ENCODE results near the gene DND1. TPM values are rescaled to one million over a fixed set of nuclear protein-coding genes. Genes with fewer than 3 reads are reported as not detected.
"Not testable (repeated sequence)": the region's sequence is repeated elsewhere in the genome, so short reads cannot be mapped to it uniquely, and the experiment has no call there.

The DND1 gene
- total RNA-seq, 1 donor from 2014 or later: 4.1 TPM

GRCh38 chr5:140634103-140634502, 39.3 kb downstream of the DND1 start:
- Mint-ChIP-seq H3K9me3 (no peaks in the 10 kb centered on the region), H3K27ac (no peak overlapping the region)
- intact Hi-C loops (cut with micrococcal nuclease): loop anchor here (10.0 kb wide), 1 partner anchor 519 kb away; the partner anchor contains the start of gene PURA

GRCh38 chr5:140633501-140633900, 39.9 kb downstream of the DND1 start:
- no peak for DNase-seq (ENCODE audit: low spot score)
- Mint-ChIP-seq H3K27ac (no peak overlapping the region), H3K4me3 (peak overlapping the region; percentile 83), H3K36me3 (ENCODE audit: low read depth) (peaks cover 7% of the 10 kb centered on the region), H3K9me3 (no peaks in the 10 kb centered on the region), H3K27me3 (ENCODE audit: insufficient read depth) (peaks cover 20% of the 10 kb centered on the region), H3K4me1 (ENCODE audit: low read depth) (peaks cover 23% of the 10 kb centered on the region)
- intact Hi-C loops (cut with micrococcal nuclease): loop anchor here (10.0 kb wide), 1 partner anchor 519 kb away; the partner anchor contains the start of gene PURA

More at GRCh38 chr5:140634103-140634502, 39.3 kb downstream of the DND1 start:
- no peak for DNase-seq (ENCODE audit: low spot score)
- Mint-ChIP-seq H3K4me1 (ENCODE audit: low read depth) (peaks cover 29% of the 10 kb centered on the region), H3K4me3 (peak overlapping the region; percentile 50), H3K27me3 (ENCODE audit: insufficient read depth) (peaks cover 20% of the 10 kb centered on the region), H3K36me3 (ENCODE audit: low read depth) (peaks cover 9% of the 10 kb centered on the region)

GRCh38 chr5:140633021-140633471, 40.3 kb downstream of the DND1 start, which contains the start of gene CD14:
Gene CD14, minus strand, starts transcription at chr5:140633175. Its CDS starts 104 bp downstream, at chr5:140633071.
- Mint-ChIP-seq H3K36me3 (ENCODE audit: low read depth) (peaks cover 5% of the 10 kb centered on the region), H3K27me3 (ENCODE audit: insufficient read depth) (peaks cover 20% of the 10 kb centered on the region), H3K4me3 (peak within 1 kb of the TSS; percentile 83), H3K27ac (peak within 1 kb of the TSS; percentile 23), H3K4me1 (ENCODE audit: low read depth) (peaks cover 18% of the 10 kb centered on the region), H3K9me3 (peaks cover 3% of the 10 kb centered on the region)
- intact Hi-C loops (cut with micrococcal nuclease): loop anchor here (10.0 kb wide), 1 partner anchor 518 kb away; the partner anchor contains the start of gene PURA
- DNase-seq (ENCODE audit: low spot score): no peak

DNA sequence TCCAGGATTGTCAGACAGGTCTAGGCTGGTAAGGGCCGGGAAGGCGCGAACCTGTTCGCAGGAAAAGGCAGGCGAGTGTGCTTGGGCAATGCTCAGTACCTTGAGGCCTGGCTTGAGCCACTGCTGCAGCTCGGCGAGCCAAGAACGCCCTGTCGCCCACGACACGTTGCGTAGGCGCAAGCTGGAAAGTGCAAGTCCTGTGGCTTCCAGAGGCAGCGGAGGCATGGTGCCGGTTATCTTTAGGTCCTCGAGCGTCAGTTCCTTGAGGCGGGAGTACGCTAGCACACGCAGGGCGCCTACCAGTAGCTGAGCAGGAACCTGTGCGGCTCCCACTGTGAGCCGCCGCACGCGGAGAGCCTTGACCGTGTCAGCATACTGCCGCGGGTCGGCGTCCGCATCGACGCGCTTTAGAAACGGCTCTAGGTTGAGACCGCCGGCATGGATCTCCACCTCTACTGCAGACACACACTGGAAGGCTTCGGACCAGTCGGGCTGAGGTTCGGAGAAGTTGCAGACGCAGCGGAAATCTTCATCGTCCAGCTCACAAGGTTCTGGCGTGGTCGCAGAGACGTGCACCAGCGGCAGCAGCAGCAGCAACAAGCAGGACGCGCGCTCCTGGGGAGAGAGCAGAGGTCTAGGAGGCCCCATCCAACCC, 40.9 kb downstream of the DND1 start:
- intact Hi-C loops (cut with micrococcal nuclease): loop anchor here (10.0 kb wide), 1 partner anchor 518 kb away; the partner anchor contains the start of gene PURA
- DNase-seq (ENCODE audit: low spot score): peak; percentile 30
- H3K4me1 Mint-ChIP-seq (ENCODE audit: low read depth): peaks cover 17% of the 10 kb centered on the region
- H3K36me3 Mint-ChIP-seq (ENCODE audit: low read depth): peaks cover 5% of the 10 kb centered on the region
- peaks cover 8% of the 10 kb centered on the region for H3K9me3 Mint-ChIP-seq
- peak overlapping the region; percentile 23 for H3K27ac Mint-ChIP-seq
- peak overlapping the region; percentile 83 for H3K4me3 Mint-ChIP-seq
- peaks cover 21% of the 10 kb centered on the region for H3K27me3 Mint-ChIP-seq (ENCODE audit: insufficient read depth)

DNA sequence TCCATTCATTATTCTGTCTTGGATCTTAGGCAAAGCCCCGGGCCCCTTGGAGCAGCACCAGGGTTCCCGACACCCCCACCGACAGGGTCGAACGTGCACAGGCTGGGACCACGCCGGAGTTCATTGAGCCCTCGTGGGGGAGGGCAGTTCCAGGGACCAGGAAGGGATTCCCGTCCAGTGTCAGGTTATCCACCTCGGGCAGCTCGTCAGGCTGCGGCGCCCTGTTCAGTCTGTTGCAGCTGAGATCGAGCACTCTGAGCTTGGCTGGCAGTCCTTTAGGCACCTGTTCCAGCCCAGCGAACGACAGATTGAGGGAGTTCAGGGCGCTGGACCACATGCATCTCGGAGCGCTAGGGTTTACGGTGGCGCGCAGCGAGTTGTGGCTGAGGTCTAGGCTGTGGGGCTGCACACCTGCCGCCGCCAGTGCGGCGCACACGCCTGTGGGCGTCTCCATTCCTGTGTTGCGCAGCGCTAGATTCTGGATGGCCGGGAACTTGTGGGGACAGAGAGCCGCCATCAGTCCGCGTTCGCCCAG, 41.5 kb downstream of the DND1 start:
- no peak for DNase-seq (ENCODE audit: low spot score)
- Mint-ChIP-seq H3K36me3 (ENCODE audit: low read depth) (peaks cover 4% of the 10 kb centered on the region), H3K27me3 (ENCODE audit: insufficient read depth) (peaks cover 25% of the 10 kb centered on the region), H3K4me3 (peak overlapping the region; percentile 83), H3K9me3 (peaks cover 14% of the 10 kb centered on the region), H3K27ac (no peak overlapping the region), H3K4me1 (ENCODE audit: low read depth) (peaks cover 17% of the 10 kb centered on the region)
- intact Hi-C loops (cut with micrococcal nuclease): loop anchor here (10.0 kb wide), 1 partner anchor 517 kb away; the partner anchor contains the start of gene PURA

DNA sequence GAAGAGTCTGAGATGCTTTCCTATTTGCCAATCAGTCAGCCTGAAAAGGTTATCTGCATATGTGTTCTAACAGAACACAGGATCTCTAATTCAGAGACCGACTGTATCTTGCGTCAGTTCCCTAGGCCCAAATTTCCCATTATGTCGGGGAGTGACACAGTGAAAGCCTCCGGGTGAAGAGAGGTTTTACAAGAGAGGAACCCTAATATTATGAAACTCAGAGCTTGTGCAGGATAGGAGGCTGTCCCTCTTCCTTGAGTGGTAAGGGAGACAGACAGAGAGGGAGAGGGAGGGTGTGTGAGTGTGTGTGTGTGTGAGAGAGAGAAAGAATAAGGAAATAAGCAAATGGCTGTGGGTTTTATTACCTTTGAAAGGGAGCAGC, 42.3 kb downstream of the DND1 start:
- Mint-ChIP-seq H3K4me1 (ENCODE audit: low read depth) (peaks cover 17% of the 10 kb centered on the region), H3K36me3 (ENCODE audit: low read depth) (peaks cover 3% of the 10 kb centered on the region), H3K9me3 (peaks cover 17% of the 10 kb centered on the region), H3K27me3 (ENCODE audit: insufficient read depth) (peaks cover 24% of the 10 kb centered on the region), H3K27ac (no peak overlapping the region), H3K4me3 (peak overlapping the region; percentile 25)
- no peak for DNase-seq (ENCODE audit: low spot score)
- intact Hi-C loops (cut with micrococcal nuclease): loop anchor here (10.0 kb wide), 1 partner anchor 516 kb away; the partner anchor contains the start of gene PURA

DNA sequence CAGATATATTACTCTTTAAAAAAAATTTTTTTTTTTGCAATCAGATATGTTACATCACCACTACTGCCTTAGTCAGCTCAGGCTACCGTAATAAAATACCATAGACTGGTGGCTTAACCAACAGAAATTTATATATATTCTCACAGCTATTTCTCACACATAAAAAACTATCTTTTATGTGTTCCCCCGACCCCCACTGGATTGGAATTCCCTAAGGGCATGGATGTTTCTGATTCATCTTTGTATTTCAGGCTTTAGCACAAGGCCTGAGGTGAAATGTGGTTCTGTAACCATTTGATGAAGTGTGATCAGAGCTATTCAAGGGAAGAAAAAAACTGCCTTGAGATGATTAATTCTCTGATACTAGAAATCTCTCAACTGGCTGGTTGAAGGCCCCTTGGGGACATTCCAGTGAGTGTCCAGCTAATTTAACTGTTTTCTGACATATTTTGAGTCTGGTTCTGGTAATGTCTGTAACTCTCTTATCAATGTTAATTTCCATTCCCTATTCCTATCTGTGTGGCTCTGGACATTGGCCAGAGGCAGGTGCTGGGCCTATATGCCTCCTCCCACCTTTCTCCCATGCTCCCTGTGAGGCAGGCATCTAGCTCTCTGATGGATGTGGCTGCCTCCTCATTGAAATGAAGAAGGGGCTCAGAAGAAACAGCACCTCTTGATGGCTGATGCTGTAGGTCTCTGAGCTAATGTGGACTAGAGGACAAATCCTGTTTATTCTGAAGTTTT, 42.9 kb downstream of the DND1 start:
- H3K9me3 Mint-ChIP-seq: peaks cover 17% of the 10 kb centered on the region
- DNase-seq (ENCODE audit: low spot score): no peak
- H3K4me3 Mint-ChIP-seq: no peak overlapping the region
- H3K27ac Mint-ChIP-seq: no peak overlapping the region
- intact Hi-C loops (cut with micrococcal nuclease): loop anchor here (10.0 kb wide), 1 partner anchor 516 kb away; the partner anchor contains the start of gene PURA
- H3K4me1 Mint-ChIP-seq (ENCODE audit: low read depth): peaks cover 17% of the 10 kb centered on the region
- H3K27me3 Mint-ChIP-seq (ENCODE audit: insufficient read depth): peaks cover 26% of the 10 kb centered on the region
- peaks cover 3% of the 10 kb centered on the region for H3K36me3 Mint-ChIP-seq (ENCODE audit: low read depth)

- H3K4me3 Mint-ChIP-seq: no peak overlapping the region
- peaks cover 27% of the 10 kb centered on the region for H3K27me3 Mint-ChIP-seq (ENCODE audit: insufficient read depth)
- peaks cover 17% of the 10 kb centered on the region for H3K9me3 Mint-ChIP-seq
- intact Hi-C loops (cut with micrococcal nuclease): no loop called here
- no peak for DNase-seq (ENCODE audit: low spot score)
- H3K36me3 Mint-ChIP-seq (ENCODE audit: low read depth): peaks cover 3% of the 10 kb centered on the region
- H3K4me1 Mint-ChIP-seq (ENCODE audit: low read depth): peaks cover 17% of the 10 kb centered on the region
- no peak overlapping the region for H3K27ac Mint-ChIP-seq
Observed at GRCh38 chr5:140628711-140629110, 44.7 kb downstream of the DND1 start.

GRCh38 chr5:140627972-140628371, 45.4 kb downstream of the DND1 start:
- DNase-seq (ENCODE audit: low spot score): no peak
- H3K27ac Mint-ChIP-seq: no peak overlapping the region
- H3K4me1 Mint-ChIP-seq (ENCODE audit: low read depth): peaks cover 12% of the 10 kb centered on the region
- H3K4me3 Mint-ChIP-seq: no peak overlapping the region
- H3K9me3 Mint-ChIP-seq: peaks cover 17% of the 10 kb centered on the region
- H3K27me3 Mint-ChIP-seq (ENCODE audit: insufficient read depth): peaks cover 25% of the 10 kb centered on the region
- H3K36me3 Mint-ChIP-seq (ENCODE audit: low read depth): peaks cover 3% of the 10 kb centered on the region
- intact Hi-C loops (cut with micrococcal nuclease): no loop called here

- H3K36me3 Mint-ChIP-seq (ENCODE audit: low read depth); H3K4me1 Mint-ChIP-seq (ENCODE audit: low read depth); H3K27ac Mint-ChIP-seq; intact Hi-C loops (cut with micrococcal nuclease); DNase-seq (ENCODE audit: low spot score); H3K4me3 Mint-ChIP-seq: not testable (repeated sequence)
- H3K9me3 Mint-ChIP-seq: peaks cover 17% of the 10 kb centered on the region
- H3K27me3 Mint-ChIP-seq (ENCODE audit: insufficient read depth): peaks cover 17% of the 10 kb centered on the region
Observed at GRCh38 chr5:140624886-140625285, 48.5 kb downstream of the DND1 start.

GRCh38 chr5:140623061-140623460, 50.3 kb downstream of the DND1 start:
- DNase-seq (ENCODE audit: low spot score); H3K27ac Mint-ChIP-seq; intact Hi-C loops (cut with micrococcal nuclease); H3K4me1 Mint-ChIP-seq (ENCODE audit: low read depth); H3K4me3 Mint-ChIP-seq; H3K36me3 Mint-ChIP-seq (ENCODE audit: low read depth): not testable (repeated sequence)
- Mint-ChIP-seq H3K27me3 (ENCODE audit: insufficient read depth) (peaks cover 24% of the 10 kb centered on the region), H3K9me3 (peaks cover 15% of the 10 kb centered on the region)

GRCh38 chr5:140622301-140622700, 51.1 kb downstream of the DND1 start:
- Mint-ChIP-seq H3K4me3 (no peak overlapping the region), H3K36me3 (ENCODE audit: low read depth) (no peaks in the 10 kb centered on the region), H3K9me3 (peaks cover 7% of the 10 kb centered on the region), H3K4me1 (ENCODE audit: low read depth) (no peaks in the 10 kb centered on the region), H3K27ac (no peak overlapping the region), H3K27me3 (ENCODE audit: insufficient read depth) (peaks cover 21% of the 10 kb centered on the region)
- DNase-seq (ENCODE audit: low spot score): no peak
- intact Hi-C loops (cut with micrococcal nuclease): no loop called here

All from activated T-helper 1 cell treated with anti-CD3 and anti-CD28 coated beads, Interleukin-12 subunit alpha, Interleukin-12 subunit beta, Interleukin-2, Interleukin-4 antibody, amounts not matched to agents 30 ng/mL and 10 ng/mL and 1 ng/mL, durations not matched to agents 14 hours and 24 hours and 36 hours (primary cell).